HG03135 (cell line): ENCODE results near the gene SLC9C2.
"Not testable (repeated sequence)": the region's sequence is repeated elsewhere in the genome, so short reads cannot be mapped to it uniquely, and the experiment has no call there.

Source experiments
- ATAC-seq: cut with Tn5 transposase; IDR thresholded peaks from one replicate; pipeline ENCODE4 v1.9.1; 2021; ENCODE audit warnings: mild to moderate bottlenecking, moderate library complexity; ENCODE audit not compliant: unreplicated experiment

The SLC9C2 gene

GRCh38 chr1:173488001-173488400, 114.9 kb downstream of the SLC9C2 start:
- ATAC-seq: no peak

GRCh38 chr1:173485401-173485800, 117.5 kb downstream of the SLC9C2 start:
- ATAC-seq: no peak

- no peak for ATAC-seq
These were observed 118.6 kb downstream of the SLC9C2 start for GRCh38 chr1:173484276-173484675.

- ATAC-seq: no peak
These were observed 120.2 kb downstream of the SLC9C2 start for GRCh38 chr1:173482683-173483082.

GRCh38 chr1:173481195-173481772, 121.6 kb downstream of the SLC9C2 start:
- no peak for ATAC-seq

- no peak for ATAC-seq
These were observed 123.2 kb downstream of the SLC9C2 start for GRCh38 chr1:173479649-173480048.

GRCh38 chr1:173478094-173478674, 124.7 kb downstream of the SLC9C2 start:
- ATAC-seq: no peak

- ATAC-seq: peak; percentile 50
These were observed 125.4 kb downstream of the SLC9C2 start, which contains the start of gene PRDX6 for GRCh38 chr1:173477286-173478093. TSS of gene PRDX6 (plus strand) at chr1:173477335. CDS start at chr1:173477398, 63 bp downstream.

GRCh38 chr1:173476665-173477285, 126.1 kb downstream of the SLC9C2 start:
- peak; percentile 94 for ATAC-seq

- ATAC-seq: no peak
These were observed 126.6 kb downstream of the SLC9C2 start for GRCh38 chr1:173476197-173476664.

- ATAC-seq: no peak
These were observed 127.2 kb downstream of the SLC9C2 start for GRCh38 chr1:173475564-173476196.

- ATAC-seq: not testable (repeated sequence)
These were observed 128.0 kb downstream of the SLC9C2 start for GRCh38 chr1:173474780-173475421.

GRCh38 chr1:173474097-173474779, 128.6 kb downstream of the SLC9C2 start:
- no peak for ATAC-seq

GRCh38 chr1:173473599-173474011, 129.3 kb downstream of the SLC9C2 start:
- ATAC-seq: no peak

- ATAC-seq: no peak
These were observed 132.3 kb downstream of the SLC9C2 start for GRCh38 chr1:173470608-173471007.

- ATAC-seq: no peak
These were observed 133.2 kb downstream of the SLC9C2 start for GRCh38 chr1:173469656-173470055.

GRCh38 chr1:173467426-173467825, 135.4 kb downstream of the SLC9C2 start:
- no peak for ATAC-seq

- not testable (repeated sequence) for ATAC-seq
These were observed 138.7 kb downstream of the SLC9C2 start for GRCh38 chr1:173464185-173464584.

GRCh38 chr1:173462666-173463065, 140.2 kb downstream of the SLC9C2 start:
- ATAC-seq: not testable (repeated sequence)

GRCh38 chr1:173459885-173460284, 143.0 kb downstream of the SLC9C2 start:
- ATAC-seq: no peak
